NCI-H774 (cell line): ENCODE results near the gene ORC1.

Experiments
- DNase-seq: peaks from one replicate; lab custom pipeline; 2025; lab: John Stamatoyannopoulos, UW

ORC1 gene

GRCh38 chr1:52404116-52404974, at the start of gene ORC1, which contains the start of gene PRPF38A:
Gene ORC1 (minus strand): TSS chr1:52404423. CDS start chr1:52402223, 2,200 bp downstream.
Gene PRPF38A (plus strand): TSS chr1:52404602. CDS start chr1:52404750, 148 bp downstream.
- peak; percentile 99 for DNase-seq

- DNase-seq: no peak
These were observed 40.2 kb upstream of the ORC1 start for GRCh38 chr1:52444463-52444862.

GRCh38 chr1:52439976-52440375, 35.8 kb upstream of the ORC1 start:
- no peak for DNase-seq

- DNase-seq: peak; percentile 7
These were observed 32.6 kb upstream of the ORC1 start for GRCh38 chr1:52436817-52437216.

- DNase-seq: no peak
These were observed 31.4 kb upstream of the ORC1 start for GRCh38 chr1:52435650-52436049.

- DNase-seq: no peak
These were observed 31.0 kb upstream of the ORC1 start for GRCh38 chr1:52435211-52435610.

- DNase-seq: no peak
These were observed 28.6 kb upstream of the ORC1 start for GRCh38 chr1:52432807-52433206.

- DNase-seq: no peak
These were observed 22.9 kb upstream of the ORC1 start for GRCh38 chr1:52427152-52427551.

GRCh38 chr1:52426371-52426770, 22.1 kb upstream of the ORC1 start:
- DNase-seq: no peak

- DNase-seq: no peak
These were observed 20.6 kb upstream of the ORC1 start for GRCh38 chr1:52424813-52425212.

GRCh38 chr1:52424231-52424636, 20.0 kb upstream of the ORC1 start:
- no peak for DNase-seq

GRCh38 chr1:52423771-52424170, 19.5 kb upstream of the ORC1 start:
- DNase-seq: no peak

GRCh38 chr1:52423055-52423454, 18.8 kb upstream of the ORC1 start:
- DNase-seq: no peak

GRCh38 chr1:52420713-52421112, 16.5 kb upstream of the ORC1 start:
- DNase-seq: no peak

GRCh38 chr1:52416811-52417210, 12.6 kb upstream of the ORC1 start:
- no peak for DNase-seq

- no peak for DNase-seq
These were observed 10.7 kb upstream of the ORC1 start for GRCh38 chr1:52414942-52415341.

- DNase-seq: no peak
These were observed 9.3 kb upstream of the ORC1 start for GRCh38 chr1:52413410-52413989.

- no peak for DNase-seq
These were observed 734 bp upstream of the ORC1 start for GRCh38 chr1:52404975-52405338.

GRCh38 chr1:52403566-52404115, 582 bp downstream of the ORC1 start:
- DNase-seq: no peak

- DNase-seq: no peak
These were observed 1.4 kb downstream of the ORC1 start for GRCh38 chr1:52402860-52403240.

GRCh38 chr1:52400131-52400530, 4.1 kb downstream of the ORC1 start:
- no peak for DNase-seq

GRCh38 chr1:52399629-52400028, 4.6 kb downstream of the ORC1 start:
- no peak for DNase-seq

GRCh38 chr1:52393174-52393573, 11.0 kb downstream of the ORC1 start:
- no peak for DNase-seq
